Endothelial cell of coronary artery (primary cell): ENCODE data around the gene EVC. TPM values are rescaled to one million over a fixed set of nuclear protein-coding genes. Genes with fewer than 3 reads are reported as not detected.

Experiments used
- total RNA-seq: library from RNA; depleted of rRNA; stranded (reverse); fragments of >200 nt; gene quantifications from 2 replicates; pipeline ENCODE4 v1.2.3, GENCODE V29; 2014

The EVC gene
- total RNA-seq = 11.6 and 33.7 TPM in 2 replicates

DNA sequence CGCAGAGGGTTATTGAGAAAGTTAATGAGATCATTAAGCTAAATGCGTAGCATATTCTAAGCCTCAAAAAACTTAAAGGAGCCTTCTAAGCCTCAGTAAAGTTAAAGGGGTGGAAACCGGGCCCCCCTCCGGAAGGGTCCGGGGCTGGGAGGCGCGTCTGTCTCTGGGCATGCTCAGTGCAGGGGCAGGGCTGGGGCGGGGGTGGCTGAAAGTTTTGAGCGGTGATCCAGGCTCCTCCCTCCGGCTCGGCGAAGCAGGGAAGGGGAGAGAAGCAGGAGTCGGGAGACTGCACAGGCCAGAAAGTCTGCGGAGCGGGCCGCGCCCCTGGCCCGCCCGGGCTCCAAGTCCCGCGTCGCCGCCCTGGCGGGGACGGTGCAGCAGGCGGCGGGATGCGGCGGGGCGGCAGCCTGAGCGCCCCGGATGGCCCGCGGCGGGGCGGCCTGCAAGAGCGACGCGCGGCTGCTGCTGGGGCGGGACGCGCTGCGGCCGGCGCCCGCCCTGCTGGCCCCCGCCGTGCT lies at the start of gene EVC:
Gene EVC, plus strand, starts transcription at position 241 of the 518 bp plus-strand sequence. Its CDS starts 180 bp downstream, at position 421.

DNA sequence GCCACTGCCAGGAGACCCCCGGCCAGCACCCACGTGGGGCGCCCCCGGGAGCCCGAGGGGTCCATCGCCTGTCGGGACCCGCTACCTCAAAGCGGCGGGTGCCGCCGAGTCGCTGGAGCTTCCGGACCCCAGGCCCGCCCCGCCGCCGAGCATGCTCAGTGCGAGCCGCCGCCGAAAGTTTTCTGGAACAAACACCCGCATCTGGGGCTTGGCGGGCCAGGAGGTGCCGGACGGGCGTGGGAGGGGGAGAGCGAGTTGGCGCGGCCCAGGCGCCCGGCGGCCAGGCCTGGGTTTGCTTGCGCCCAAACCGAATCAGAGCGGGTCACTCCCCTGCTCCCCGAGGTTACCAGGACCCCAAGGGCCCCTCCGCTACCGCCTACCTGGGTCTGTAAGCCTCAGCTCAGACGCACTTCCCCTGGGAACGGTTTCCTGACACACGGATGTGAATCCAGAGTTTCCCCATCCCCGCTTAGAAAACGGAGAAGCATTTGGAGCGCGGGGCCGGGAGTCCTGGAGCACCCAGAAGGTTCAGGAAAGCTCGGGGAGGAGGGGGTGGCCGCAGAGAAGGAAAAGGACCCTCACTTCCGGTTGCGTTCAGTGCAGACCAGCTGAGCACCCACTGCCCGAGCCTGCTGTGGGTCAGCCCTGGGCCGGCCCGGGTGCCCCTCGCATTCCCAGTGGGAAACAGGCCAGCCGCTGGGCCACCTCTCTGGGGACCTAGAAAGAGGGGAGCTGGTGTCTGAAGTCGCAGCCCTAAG lies 2.4 kb upstream of the EVC start, which contains the start of gene EVC2:
Gene EVC2, minus strand, starts transcription at position 111 of the 758 bp plus-strand sequence. Its CDS starts 46 bp downstream, at position 65.

Other genes with a start within 250 kb of the EVC start
- gene EVC2, start 2.6 kb upstream of the EVC start, total RNA-seq = 7.4 and 12.0 TPM in 2 replicates
- gene CRMP1, start 181.9 kb downstream of the EVC start, total RNA-seq = under 0.01 TPM in 2 replicates